GM19023 (cell line): Measurements from ENCODE around the gene LTBP1.
"Not testable (repeated sequence)": the region's sequence is repeated elsewhere in the genome, so short reads cannot be mapped to it uniquely, and the experiment has no call there.

Experiments used
- ATAC-seq: cut with Tn5 transposase; IDR thresholded peaks from one replicate; pipeline ENCODE4 v1.9.1; 2021; ENCODE audit warnings: mild to moderate bottlenecking, moderate library complexity; ENCODE audit not compliant: unreplicated experiment

LTBP1 gene

DNA sequence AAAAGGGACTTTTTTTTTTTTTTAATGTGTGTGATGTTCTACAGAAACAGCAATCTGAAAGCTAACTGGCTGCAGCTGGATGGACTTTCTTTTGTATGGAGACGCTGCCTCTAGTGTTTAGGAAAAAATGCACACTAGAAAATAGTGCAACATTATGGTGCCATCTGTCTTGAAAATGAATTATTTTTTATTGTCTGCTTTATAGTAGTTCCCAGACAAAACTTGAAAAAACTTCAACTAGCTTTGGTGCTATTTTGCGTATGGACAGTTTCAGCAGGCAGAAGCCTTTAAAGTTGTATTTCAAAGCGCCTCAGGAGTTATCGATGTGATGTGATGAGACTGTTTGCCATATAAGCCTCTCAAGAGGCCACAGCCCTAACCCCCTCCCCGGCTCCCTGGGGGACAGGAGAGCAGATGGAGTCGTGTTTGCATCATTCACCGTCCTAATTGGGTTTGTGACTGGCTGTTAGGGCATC lies 86.9 kb downstream of the LTBP1 start:
- ATAC-seq = no peak

- ATAC-seq = no peak
Measured at GRCh38 chr2:33034784-33035183, 88.0 kb downstream of the LTBP1 start.

- ATAC-seq = no peak
Measured at GRCh38 chr2:33038230-33038629, 91.5 kb downstream of the LTBP1 start.

DNA sequence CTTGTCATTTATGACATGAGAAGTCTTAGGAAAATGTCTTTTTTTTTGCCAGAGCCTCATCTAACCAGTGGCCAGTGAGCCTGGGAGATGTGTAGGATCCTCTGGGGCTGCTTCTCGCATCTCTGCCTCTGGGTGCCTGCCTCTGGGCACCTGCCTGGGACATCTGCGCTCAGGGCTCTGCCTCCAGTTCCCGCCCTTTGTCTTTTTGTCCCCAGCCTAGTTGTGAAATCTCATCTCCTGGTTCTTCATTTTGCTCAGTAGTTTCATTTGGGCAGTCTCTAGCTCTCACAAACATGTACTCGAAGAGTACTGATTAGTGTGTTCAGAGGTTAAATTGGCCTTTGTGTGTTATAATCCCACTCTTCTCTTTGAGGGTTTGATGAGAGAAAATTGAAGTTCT lies 92.0 kb downstream of the LTBP1 start:
- ATAC-seq = no peak

DNA sequence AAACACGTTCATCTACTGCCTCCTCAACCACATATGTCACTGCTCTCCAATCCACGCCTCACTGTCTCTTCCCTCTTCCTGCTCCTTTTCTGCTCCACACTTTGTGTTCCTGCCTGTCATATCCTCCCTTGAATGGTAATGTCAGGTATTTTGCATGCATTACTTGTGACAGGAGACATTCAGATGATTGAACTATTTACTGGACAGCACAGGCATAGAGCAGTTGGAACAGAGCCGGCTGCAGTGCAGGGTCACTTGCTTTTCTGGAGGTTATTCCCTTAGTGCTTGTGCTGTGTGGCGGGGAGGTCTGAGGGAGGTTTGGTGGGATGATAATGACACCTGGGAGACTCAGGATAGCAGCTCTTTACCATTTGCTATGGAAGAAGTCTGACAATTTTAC lies 93.8 kb downstream of the LTBP1 start:
- no peak for ATAC-seq

GRCh38 chr2:33042265-33042664 lies 95.5 kb downstream of the LTBP1 start:
- no peak for ATAC-seq

DNA sequence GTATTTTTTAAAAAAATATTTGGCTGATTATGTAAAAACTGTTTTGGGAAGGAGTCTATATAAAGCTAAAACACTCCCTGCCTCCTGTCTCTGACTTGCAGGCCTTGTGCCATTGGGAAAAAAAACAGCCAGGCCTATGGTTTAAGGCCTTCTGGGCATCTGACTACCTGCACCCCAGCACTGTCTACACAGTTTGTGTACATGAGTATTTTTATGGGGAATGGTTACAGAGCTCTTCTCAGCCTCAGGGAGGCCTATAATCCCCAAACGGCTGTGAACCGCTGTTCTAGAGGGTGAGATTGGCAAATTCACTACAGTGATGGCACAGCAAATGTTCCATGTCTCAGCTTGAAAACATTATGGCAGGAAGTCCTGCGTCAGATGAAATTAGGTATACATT lies 96.1 kb downstream of the LTBP1 start:
- no peak for ATAC-seq

DNA sequence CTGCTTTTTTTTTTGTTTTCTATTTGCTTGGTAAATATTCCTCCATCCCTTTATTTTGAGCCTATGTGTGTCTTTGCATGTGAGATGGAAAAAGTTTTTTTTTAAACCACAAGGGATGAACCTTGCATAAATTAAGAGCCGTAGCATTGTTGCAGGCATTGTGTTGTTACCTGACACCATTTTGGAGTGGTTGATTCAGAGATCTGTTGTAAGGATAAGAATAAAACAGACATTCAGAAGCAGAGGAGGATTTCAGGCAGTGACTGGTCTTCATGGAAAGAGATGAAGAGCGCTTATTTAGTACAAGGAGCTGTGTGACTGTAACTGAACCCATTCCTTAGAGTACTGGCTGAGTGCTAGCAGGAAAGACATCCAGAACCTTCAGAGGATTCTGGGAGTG lies 101.2 kb downstream of the LTBP1 start:
- no peak for ATAC-seq

DNA sequence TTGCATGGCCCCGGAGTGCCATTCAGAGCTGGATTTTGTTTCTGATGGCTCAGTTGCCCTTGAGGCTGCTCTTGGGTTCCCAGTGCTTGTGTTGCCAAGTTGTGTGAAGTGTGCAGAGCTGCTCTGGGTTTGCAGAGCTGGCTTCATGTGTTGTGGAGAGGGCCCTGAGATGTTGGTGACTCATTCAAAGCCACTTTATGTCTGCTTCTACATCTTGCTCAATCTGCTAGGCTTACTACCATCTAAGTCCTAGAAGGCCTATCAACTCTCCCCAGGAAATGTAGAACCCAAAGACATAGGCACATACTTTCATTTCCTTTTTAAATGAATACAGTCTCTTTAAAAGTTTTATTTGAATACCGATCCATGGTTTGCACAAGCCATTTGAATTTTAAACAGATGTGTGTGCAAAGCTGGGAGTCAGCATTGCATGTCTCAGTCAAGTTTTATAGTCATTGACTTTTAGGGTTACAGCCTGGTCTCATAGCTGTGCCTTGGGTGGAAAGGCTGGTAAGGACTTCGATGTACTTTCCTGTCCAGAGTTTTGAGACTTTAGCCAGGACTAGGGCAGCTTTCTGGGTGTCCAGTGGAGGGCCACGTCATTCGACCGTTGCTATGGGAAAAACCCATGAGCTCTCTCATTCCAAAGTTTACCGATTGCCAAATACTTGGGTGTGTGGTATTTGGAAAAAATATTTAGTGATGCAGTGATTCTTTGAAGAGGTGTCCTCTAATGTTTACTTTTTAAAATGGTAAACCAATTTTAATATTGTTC lies 105.0 kb downstream of the LTBP1 start:
- ATAC-seq = no peak

DNA sequence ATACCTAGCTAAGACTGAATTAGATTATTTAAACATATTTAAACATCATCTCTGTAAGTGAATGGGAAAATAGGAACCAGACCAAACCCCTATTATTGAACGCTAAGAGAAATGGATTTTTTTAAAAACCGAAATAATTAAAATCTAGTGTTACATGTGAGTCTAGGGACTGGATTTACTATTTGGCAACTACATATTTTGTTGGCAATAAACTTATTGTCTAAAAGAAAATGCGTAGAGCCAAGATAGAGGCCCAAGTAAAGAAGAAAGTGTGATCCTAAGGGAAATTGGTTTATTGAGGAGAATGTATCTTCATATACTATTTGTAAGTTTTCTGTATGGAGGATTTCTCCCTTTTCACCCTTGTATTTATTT lies 105.6 kb downstream of the LTBP1 start:
- no peak for ATAC-seq

- ATAC-seq = not testable (repeated sequence)
Measured at GRCh38 chr2:33052795-33053194, 106.0 kb downstream of the LTBP1 start.

- ATAC-seq = no peak
Measured at GRCh38 chr2:33056170-33056569, 109.4 kb downstream of the LTBP1 start.

GRCh38 chr2:33057307-33058028 lies 110.7 kb downstream of the LTBP1 start:
- ATAC-seq = not testable (repeated sequence)

- ATAC-seq = no peak
Measured at GRCh38 chr2:33058716-33059470, 112.1 kb downstream of the LTBP1 start.

- ATAC-seq = no peak
Measured at GRCh38 chr2:33059471-33060156, 112.9 kb downstream of the LTBP1 start.

- no peak for ATAC-seq
Measured at GRCh38 chr2:33060405-33060804, 113.7 kb downstream of the LTBP1 start.

DNA sequence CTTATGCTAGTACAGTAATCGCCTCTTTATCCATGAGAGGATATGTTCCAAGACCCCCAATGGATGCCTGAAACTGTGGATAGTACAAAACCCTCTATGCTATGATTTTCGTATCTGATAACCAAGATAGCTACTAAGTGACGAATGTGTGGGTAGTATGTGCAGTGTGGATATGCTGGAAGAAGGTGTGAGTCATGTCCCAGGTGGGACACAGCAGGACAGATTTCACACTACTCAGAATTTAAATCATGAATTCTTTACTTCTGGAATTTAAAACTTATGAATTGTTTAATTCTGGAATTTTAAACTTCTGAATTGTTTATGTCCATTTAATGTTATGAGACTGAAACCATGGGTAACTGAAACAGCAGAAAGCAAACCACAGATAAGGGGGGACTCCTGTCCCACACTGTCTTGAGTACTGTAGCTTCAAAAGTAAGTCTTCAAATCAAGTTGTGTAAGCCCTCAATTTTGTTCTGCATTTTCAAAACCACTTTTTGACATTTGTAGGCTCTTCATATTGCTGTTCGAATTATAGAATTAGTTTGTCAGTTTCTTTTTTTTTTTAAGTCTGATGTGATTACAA lies 116.0 kb downstream of the LTBP1 start:
- no peak for ATAC-seq

DNA sequence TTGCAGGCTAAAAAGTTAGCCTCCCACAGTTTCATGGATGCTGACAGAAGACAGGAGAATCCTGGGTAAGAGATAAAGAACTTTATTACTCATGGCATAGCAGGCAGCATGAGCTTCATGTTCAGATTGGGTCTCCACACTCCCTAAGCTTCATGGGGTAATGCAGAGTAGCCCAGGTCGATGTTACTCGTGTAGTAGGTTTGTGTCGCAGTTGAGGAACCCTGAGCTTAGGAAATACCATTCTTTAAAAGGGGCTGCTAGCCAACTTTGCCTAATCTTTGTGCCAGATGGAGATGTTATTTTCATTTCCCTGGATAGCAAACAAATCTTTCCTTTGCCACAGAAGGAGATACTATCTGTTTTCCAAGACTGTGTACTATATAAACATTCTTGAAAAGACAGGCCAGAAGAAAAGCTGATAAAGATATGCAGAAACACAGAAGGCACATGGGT lies 117.6 kb downstream of the LTBP1 start:
- ATAC-seq = no peak

DNA sequence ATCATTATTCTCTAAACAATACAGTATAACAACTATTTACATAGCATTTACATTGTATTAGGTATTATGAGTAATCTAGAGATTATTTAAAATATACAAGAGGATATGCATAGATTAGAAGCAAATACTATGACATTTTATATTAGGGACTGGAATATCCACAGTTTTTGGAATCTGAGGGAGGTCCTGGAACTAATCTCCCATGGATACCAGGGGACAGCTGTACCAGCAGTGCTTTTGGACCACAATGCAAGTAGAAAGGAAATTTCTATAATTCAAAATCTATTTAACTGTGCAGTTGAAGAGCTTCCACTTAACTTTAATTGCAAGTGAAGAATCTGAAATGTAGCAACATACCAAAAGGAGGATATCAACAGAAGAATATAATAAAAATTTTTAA lies 120.8 kb downstream of the LTBP1 start:
- no peak for ATAC-seq

GRCh38 chr2:33068261-33068660 lies 121.5 kb downstream of the LTBP1 start:
- ATAC-seq = no peak
